GM18868 (cell line): ENCODE data around the gene SHLD1.

Experiments
- ATAC-seq: cut with Tn5 transposase; IDR thresholded peaks from one replicate; pipeline ENCODE4 v1.9.1; 2021; ENCODE audit warnings: mild to moderate bottlenecking, moderate library complexity; ENCODE audit not compliant: unreplicated experiment

The SHLD1 gene

GRCh38 chr20:5845681-5846615 is 95.7 kb downstream of the SHLD1 start:
- ATAC-seq, result no peak

GRCh38 chr20:5848711-5849505 is 98.7 kb downstream of the SHLD1 start:
- ATAC-seq, result no peak

- ATAC-seq, result no peak
These were observed 105.7 kb downstream of the SHLD1 start for GRCh38 chr20:5855939-5856338.

DNA sequence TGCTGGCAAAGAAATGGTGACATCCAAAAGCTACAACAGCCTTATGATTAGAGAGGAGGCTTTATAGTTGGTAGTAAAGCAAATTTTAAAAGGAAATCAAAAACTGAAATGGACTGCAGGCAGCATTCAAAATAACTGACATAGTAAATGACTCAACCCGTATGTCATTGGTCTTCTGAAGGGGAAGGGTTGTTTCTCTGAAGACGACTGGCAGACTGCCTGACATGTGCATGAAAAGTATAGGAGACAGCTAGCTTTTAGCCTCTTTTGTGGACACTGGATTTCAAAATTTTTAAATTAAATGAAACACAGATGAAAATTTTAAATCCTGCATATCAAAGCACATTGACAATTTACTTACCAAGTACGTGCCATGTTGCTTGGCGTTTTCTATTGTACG is 109.4 kb downstream of the SHLD1 start:
- no peak for ATAC-seq

DNA sequence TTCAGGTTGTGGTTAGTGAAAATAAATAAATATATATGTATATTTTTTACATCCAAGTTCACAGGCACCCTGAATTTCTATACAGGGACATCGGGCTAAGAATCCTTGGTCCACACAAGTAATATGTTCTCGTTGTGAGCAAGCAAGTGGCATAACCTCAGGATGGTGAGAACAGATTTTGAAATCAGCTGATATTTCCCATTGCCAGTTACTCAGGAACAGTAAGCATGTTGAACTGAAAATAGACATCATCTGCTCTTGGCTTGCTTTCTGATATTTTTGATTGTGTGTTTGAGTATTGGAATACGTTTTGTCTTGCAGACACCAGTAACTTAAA is 112.5 kb downstream of the SHLD1 start:
- ATAC-seq, result no peak

- no peak for ATAC-seq
These were observed 113.0 kb downstream of the SHLD1 start for GRCh38 chr20:5863040-5863833.

GRCh38 chr20:5864428-5864827 is 114.2 kb downstream of the SHLD1 start:
- no peak for ATAC-seq

DNA sequence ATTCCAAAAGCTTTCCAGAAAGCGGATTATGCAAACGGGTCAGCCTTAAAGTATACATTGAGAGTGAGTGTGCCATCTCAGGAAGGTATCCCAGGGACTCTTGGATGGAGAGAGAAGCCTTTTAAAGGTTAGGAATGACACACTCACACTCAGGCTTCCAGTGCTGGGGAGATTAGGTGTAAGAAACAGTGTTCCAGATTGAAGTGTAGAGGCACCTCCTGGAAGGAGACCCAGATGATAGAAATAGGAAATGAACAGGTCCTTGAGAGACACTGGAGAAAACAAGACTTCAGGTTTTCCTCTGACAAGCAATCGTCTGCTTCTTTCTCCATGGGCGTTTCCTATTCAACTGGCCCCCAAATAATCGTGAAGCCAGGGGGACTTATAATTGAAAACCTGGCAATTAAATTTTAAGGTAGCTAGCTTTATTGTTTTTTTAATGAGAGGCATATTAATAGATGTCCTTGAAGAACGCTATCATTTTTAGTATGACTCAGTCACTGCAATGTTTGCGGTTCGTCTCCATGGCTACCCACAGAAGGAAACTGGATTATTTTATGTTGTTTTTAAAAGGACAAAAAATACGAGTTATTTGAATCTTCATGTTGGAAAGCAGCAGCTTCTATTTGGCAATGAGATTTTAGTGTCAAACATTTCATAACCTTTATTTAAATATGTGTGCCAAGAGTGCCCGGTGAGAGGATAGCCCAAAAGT is 114.8 kb downstream of the SHLD1 start:
- no peak for ATAC-seq

GRCh38 chr20:5865604-5866003 is 115.4 kb downstream of the SHLD1 start:
- ATAC-seq, result no peak

DNA sequence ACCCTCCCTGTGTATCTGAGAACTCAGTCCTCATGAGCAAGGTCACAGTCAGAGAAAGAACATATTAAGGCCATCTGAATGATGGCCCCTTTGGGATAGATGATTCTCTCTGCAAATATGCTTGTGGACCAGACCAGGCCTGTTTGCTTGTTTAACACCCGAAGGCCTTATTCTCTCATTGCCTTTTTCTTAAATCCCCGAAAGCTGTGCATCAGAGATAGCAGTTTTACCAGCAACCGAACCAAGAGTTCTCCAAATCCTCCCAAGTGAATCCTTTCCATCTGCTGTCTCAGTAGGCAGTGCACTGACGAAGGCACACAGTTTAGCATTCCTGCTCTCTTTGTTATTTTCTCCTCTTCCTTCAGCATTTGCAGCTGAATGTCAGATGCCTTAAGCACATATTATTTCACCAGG is 120.4 kb downstream of the SHLD1 start:
- ATAC-seq, result no peak

DNA sequence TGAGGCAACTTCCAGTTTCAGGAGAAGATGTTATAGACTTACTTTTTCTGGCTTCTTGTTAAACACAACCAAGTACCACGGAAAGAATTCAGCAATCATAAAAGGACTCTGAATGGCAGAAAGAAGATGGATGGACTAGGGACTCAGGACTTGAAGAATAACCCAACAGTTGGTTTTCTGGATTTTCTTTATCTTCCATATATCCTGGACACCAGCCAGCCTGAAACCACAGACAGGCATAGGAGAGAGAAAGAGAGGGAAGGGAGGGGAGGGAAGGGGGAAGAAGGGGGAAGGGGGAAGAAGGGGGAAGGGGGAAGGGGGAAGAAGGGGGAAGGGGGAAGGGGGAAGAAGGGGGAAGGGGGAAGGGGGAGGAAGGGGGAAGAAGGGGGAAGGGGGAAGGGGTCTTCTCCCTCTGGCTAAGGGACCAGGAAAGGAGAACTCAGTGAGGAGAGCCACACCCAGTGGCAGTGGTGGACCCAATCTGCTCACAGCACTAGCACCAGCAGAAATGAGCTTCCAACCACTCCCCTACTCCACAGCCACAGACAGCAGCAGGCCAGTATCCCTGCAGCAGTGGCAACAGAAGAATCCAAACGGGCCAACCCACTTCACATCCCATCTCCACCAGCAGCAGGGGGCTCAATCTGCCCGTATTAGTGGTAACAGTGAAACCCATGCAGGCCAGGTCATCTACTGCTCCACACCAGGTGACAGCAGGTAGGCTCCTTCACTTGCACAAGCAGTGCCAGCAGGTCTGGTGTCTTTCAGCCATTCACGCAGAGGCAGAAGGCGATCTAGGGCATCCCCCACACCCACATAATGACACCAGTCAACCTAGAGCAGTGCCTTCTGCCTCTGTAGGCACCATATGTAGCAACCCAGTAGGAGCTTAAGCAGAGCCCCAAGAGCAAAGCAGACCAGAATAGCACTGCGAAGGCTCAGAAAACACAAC is 121.5 kb downstream of the SHLD1 start:
- ATAC-seq, result no peak

DNA sequence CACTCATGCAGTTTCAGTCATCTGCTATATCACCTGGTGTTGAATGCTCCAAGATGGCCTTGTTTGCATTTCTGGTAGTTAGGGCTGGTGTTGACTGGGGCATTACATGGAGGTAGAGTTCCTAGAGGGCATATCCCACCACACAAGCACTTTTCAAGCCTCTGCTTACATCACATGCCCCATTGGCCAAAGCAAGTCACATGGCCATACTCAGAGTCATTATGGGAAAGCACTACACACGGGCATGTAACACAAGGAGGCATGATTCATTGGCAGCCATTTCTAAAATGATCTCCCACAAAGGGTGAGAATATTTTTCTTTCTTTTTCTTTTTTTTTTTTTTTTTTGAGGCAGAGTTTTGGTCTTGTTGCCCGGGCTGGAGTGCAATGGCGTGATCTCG is 126.9 kb downstream of the SHLD1 start:
- no peak for ATAC-seq

- no peak for ATAC-seq
These were observed 130.1 kb downstream of the SHLD1 start for GRCh38 chr20:5880326-5880725.

DNA sequence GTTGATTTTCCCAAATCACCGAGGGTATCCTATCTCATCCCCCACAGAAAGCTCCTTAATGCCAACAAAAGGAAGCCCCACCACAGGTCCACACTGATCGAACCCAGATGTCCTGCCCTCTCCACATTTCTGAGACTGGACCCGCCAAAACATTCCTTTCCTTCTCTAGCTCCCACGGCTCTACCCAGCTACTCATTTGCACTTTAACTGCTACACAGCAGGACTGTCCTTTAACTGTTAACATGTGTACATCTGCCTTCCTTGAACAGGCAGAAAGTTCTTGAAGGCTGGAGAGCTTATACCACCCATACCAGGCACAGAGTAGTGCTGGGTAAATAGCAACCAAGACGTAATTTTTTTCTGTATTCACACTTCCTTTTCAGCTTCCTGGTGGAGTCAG is 131.5 kb downstream of the SHLD1 start:
- ATAC-seq, result no peak

DNA sequence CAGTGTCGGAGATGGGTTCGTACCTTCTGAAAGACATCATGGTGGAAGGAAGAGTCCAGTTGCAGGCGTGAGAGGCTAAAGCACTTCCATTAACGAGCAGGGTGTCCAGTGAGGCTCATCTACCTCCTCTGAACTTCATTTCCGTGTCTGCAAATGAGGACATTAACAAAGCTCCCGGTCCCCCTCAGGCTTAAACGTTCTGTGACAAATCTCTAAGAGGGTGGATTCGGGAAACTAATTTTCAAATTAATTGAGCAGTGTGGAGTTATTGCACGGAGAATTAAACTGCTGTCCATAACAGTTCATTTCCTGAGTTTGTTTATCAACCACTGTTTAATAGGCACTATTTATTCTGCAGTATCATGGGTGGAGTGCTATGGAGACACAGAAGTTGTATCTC is 132.0 kb downstream of the SHLD1 start:
- no peak for ATAC-seq

- no peak for ATAC-seq
These were observed 134.5 kb downstream of the SHLD1 start for GRCh38 chr20:5884465-5885335.

DNA sequence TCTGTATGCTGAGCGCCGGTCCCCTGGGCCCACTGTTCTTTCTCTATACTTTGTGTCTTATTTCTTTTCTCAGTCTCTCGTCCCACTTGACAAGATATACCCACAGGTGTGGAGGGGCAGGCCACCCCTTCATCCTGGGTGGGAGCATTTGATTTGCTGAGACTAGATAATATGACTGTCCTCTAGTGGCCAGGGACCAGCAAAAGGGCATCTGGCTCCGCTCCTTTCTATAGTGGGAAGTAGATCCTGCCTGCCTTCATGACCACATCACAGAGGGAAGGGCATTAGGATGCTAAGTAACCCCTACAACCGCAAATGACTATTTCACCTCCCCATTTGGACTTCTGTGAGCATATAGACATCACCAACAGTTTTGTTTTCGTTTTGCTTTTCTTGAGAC is 135.7 kb downstream of the SHLD1 start:
- ATAC-seq, result no peak

DNA sequence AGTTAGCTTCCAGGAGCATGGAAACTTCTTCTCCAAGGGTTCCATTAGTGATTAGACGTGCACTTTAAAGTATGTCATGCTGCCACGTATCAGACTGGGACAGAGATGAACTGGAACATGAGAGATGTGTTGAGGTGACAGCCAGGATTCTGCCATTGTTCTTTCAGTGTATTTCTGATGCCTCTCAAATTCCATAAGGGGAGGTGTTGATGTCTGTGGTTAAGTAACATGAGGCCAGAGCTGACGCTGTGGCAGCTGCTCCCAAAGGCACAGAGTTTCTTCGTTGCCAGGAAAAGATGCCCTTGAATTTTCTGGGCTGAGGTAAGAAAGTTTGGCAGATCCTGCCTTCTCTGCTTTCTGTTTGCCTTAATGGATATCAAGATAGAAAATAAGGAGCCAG is 136.6 kb downstream of the SHLD1 start:
- ATAC-seq, result no peak

- ATAC-seq, result no peak
These were observed 137.2 kb downstream of the SHLD1 start for GRCh38 chr20:5887386-5887785.
